Endothelial cell (in vitro differentiated cells): ENCODE measurements around the gene ESPL1. TPM values are rescaled to one million over a fixed set of nuclear protein-coding genes. Genes with fewer than 3 reads are reported as not detected.
A peak's percentile ranks its signal among the peaks of the same experiment; 100 is the strongest.

ENCODE experiments used
- DNase-seq: peaks from one replicate; pipeline ENCODE4 v3.0.0; 2021; ENCODE audit warnings: low spot score
- H3K27ac Mint-ChIP-seq: one replicate; pipeline ENCODE4 v1.8.0; 2021; ENCODE audit warnings: mixed read lengths, inconsistent platforms; ENCODE audit not compliant: unreplicated experiment
- H3K27me3 Mint-ChIP-seq: one replicate; pipeline ENCODE4 v1.8.0; 2021; ENCODE audit warnings: mild to moderate bottlenecking, moderate library complexity, mixed read lengths, inconsistent platforms; ENCODE audit not compliant: unreplicated experiment
- H3K36me3 Mint-ChIP-seq: one replicate; pipeline ENCODE4 v1.8.0; 2021; ENCODE audit warnings: mild to moderate bottlenecking, low read depth, mixed read lengths, inconsistent platforms; ENCODE audit not compliant: unreplicated experiment
- H3K4me1 Mint-ChIP-seq: one replicate; pipeline ENCODE4 v1.8.0; 2021; ENCODE audit warnings: mild to moderate bottlenecking, mixed read lengths, inconsistent platforms; ENCODE audit not compliant: unreplicated experiment
- H3K4me3 Mint-ChIP-seq: one replicate; pipeline ENCODE4 v1.8.0; 2021; ENCODE audit warnings: mild to moderate bottlenecking, mixed read lengths, inconsistent platforms; ENCODE audit not compliant: unreplicated experiment
- H3K9me3 Mint-ChIP-seq: one replicate; pipeline ENCODE4 v1.8.0; 2021; ENCODE audit warnings: mixed read lengths, inconsistent platforms; ENCODE audit not compliant: unreplicated experiment
- total RNA-seq: library from RNA; stranded (reverse); fragmentation: NEBNext Ultra II Directional; extraction: Animal tissue kit (Norgen Biotek cat#: 25700); gene quantifications from one replicate; pipeline ENCODE4 v1.2.1, GENCODE V29; 2021; ENCODE audit not compliant: unreplicated experiment
- TF ChIP-seq, protein P1 (sequence below): fragments of 200-600 bp; sonication (generic); IDR thresholded peaks from one replicate; pipeline ENCODE4 v1.5.0; 2021; ENCODE audit warnings: antibody characterized with exemption; ENCODE audit not compliant: unreplicated experiment

ESPL1 gene
- total RNA-seq, 1 donor from 2014 or later = 11.8 TPM

- Mint-ChIP-seq H3K27me3 (peaks cover 5% of the 10 kb centered on the region), H3K4me3 (peak overlapping the region; percentile 98), H3K36me3 (peaks cover 13% of the 10 kb centered on the region), H3K27ac (no peak overlapping the region), H3K4me1 (peaks cover 19% of the 10 kb centered on the region), H3K9me3 (no peaks in the 10 kb centered on the region)
- DNase-seq = no peak
- TF ChIP-seq, protein P1, sequence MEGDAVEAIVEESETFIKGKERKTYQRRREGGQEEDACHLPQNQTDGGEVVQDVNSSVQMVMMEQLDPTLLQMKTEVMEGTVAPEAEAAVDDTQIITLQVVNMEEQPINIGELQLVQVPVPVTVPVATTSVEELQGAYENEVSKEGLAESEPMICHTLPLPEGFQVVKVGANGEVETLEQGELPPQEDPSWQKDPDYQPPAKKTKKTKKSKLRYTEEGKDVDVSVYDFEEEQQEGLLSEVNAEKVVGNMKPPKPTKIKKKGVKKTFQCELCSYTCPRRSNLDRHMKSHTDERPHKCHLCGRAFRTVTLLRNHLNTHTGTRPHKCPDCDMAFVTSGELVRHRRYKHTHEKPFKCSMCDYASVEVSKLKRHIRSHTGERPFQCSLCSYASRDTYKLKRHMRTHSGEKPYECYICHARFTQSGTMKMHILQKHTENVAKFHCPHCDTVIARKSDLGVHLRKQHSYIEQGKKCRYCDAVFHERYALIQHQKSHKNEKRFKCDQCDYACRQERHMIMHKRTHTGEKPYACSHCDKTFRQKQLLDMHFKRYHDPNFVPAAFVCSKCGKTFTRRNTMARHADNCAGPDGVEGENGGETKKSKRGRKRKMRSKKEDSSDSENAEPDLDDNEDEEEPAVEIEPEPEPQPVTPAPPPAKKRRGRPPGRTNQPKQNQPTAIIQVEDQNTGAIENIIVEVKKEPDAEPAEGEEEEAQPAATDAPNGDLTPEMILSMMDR = no peak
Measured at GRCh38 chr12:53267306-53267998, 647 bp upstream of the ESPL1 start.

DNA sequence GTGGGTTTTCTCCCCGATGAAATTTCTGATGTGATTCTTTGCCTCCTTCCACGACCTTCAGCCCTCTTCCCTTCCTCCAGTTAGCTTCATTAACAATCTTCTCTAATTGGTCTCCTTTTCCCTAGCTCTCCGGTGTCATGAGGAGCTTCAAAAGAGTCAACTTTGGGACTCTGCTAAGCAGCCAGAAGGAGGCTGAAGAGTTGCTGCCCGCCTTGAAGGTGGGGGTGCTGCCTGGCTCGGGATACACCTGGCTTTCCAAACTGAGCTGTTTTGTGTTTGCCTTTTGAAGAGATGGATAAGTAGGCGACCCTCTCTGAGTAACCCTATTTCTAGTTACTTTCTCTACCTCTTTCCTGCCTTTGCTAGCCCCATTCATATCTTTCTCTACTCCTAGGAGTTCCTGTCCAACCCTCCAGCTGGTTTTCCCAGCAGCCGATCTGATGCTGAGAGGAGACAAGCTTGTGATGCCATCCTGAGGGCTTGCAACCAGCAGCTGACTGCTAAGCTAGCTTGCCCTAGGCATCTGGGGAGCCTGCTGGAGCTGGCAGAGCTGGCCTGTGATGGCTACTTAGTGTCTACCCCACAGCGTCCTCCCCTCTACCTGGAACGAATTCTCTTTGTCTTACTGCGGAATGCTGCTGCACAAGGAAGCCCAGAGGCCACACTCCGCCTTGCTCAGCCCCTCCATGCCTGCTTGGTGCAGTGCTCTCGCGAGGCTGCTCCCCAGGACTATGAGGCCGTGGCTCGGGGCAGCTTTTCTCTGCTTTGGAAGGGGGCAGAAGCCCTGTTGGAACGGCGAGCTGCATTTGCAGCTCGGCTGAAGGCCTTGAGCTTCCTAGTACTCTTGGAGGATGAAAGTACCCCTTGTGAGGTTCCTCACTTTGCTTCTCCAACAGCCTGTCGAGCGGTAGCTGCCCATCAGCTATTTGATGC lies 797 bp downstream of the ESPL1 start:
- H3K9me3 Mint-ChIP-seq = no peaks in the 10 kb centered on the region
- DNase-seq = no peak
- H3K27me3 Mint-ChIP-seq = peaks cover 5% of the 10 kb centered on the region
- H3K4me3 Mint-ChIP-seq = peak overlapping the region; percentile 98
- H3K36me3 Mint-ChIP-seq = peaks cover 13% of the 10 kb centered on the region
- TF ChIP-seq, protein P1 = no peak
- no peak overlapping the region for H3K27ac Mint-ChIP-seq
- peaks cover 19% of the 10 kb centered on the region for H3K4me1 Mint-ChIP-seq

DNA sequence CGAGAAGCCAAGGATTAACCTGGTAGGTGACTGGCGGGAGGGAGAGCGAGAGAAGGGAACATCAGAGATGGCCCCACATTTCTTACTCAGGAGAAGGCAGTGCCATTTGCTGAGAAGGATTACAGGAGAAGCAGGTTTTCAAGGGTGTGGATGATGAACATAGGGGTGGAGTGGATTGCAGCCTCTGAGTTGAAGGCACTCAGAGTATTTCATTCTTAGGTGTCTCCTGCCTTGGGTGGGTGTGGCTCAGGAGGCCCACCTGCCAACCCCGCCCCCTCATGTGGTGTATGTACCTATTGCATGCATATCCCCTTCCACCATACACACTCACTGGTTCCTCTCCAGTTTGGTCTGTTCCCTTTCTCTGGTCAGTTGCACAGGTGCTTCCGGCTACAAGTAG lies 6.3 kb downstream of the ESPL1 start:
- Mint-ChIP-seq H3K27me3 (peaks cover 4% of the 10 kb centered on the region), H3K36me3 (peaks cover 16% of the 10 kb centered on the region), H3K4me1 (peaks cover 3% of the 10 kb centered on the region), H3K9me3 (no peaks in the 10 kb centered on the region), H3K4me3 (no peak overlapping the region), H3K27ac (no peak overlapping the region)
- DNase-seq = no peak
- TF ChIP-seq, protein P1 = no peak

DNA sequence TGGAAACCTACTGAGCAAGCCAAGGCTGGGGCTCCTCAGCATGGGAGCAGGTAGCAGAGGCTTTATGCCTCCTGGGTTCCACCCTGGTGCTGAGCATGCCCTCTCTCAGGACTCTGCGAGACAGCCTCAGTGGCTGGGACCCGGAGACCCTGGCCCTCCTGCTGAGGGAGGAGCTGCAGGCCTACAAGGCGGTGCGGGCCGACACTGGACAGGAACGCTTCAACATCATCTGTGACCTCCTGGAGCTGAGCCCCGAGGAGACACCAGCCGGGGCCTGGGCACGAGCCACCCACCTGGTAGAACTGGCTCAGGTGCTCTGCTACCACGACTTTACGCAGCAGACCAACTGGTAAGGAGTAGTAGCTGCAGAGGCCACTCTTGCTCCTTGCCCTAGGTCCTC lies 8.4 kb downstream of the ESPL1 start:
- no peak for DNase-seq
- peaks cover 13% of the 10 kb centered on the region for H3K36me3 Mint-ChIP-seq
- TF ChIP-seq, protein P1 = no peak
- no peaks in the 10 kb centered on the region for H3K9me3 Mint-ChIP-seq
- no peaks in the 10 kb centered on the region for H3K4me1 Mint-ChIP-seq
- H3K27ac Mint-ChIP-seq = no peak overlapping the region
- no peak overlapping the region for H3K4me3 Mint-ChIP-seq
- peaks cover 4% of the 10 kb centered on the region for H3K27me3 Mint-ChIP-seq

DNA sequence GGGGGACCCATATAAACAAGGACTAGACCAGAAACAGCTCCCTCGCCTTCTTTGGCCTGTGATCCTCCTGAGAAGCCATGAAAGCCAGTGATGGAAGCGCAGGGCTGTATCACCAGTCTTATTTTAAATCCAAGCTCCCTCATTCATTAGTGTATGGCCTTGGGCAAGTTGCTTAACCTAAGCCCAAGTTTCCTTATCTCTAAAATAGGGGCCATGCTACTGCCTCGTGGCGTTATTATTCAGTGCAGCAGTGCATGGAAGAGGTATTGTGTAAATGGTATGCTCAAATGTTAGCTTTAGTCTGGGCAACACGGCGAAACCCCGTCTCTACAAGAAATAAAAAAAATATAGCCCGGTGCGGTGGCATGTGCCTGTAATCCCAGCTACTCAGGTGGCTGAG lies 9.9 kb downstream of the ESPL1 start:
- Mint-ChIP-seq H3K36me3 (peaks cover 8% of the 10 kb centered on the region), H3K27me3 (peaks cover 2% of the 10 kb centered on the region), H3K9me3 (no peaks in the 10 kb centered on the region), H3K4me1 (no peaks in the 10 kb centered on the region), H3K4me3 (no peak overlapping the region), H3K27ac (no peak overlapping the region)
- DNase-seq = no peak
- TF ChIP-seq, protein P1 = no peak
